LNCaP clone FGC (cell line): ENCODE measurements around the gene MORN1.
"Not testable (repeated sequence)": the region's sequence is repeated elsewhere in the genome, so short reads cannot be mapped to it uniquely, and the experiment has no call there.

Source experiments
- DNase-seq: peaks from one replicate; pipeline ENCODE4 v3.0.0-alpha.2; 2011; ENCODE audit warnings: low read depth
- H3K4me3 ChIP-seq: 2 replicates; pipeline ENCODE4 v1.5.1; 2011; ENCODE audit warnings: mild to moderate bottlenecking, low read depth, low read length, control low read depth
- CTCF ChIP-seq: IDR thresholded peaks from 2 replicates; pipeline ENCODE4 v1.5.1; 2012; ENCODE audit warnings: mild to moderate bottlenecking; ENCODE audit not compliant: control insufficient read depth, insufficient read depth; ENCODE audit errors: extremely low read depth

The MORN1 gene

GRCh38 chr1:2296614-2297013, 94.7 kb downstream of the MORN1 start:
- H3K4me3 ChIP-seq = no peak overlapping the region
- DNase-seq = no peak
- no peak for TF ChIP-seq CTCF

- not testable (repeated sequence) for H3K4me3 ChIP-seq, DNase-seq
These were observed 95.1 kb downstream of the MORN1 start for GRCh38 chr1:2296211-2296610.

GRCh38 chr1:2295526-2295925, 95.8 kb downstream of the MORN1 start:
- DNase-seq = no peak
- no peak overlapping the region for H3K4me3 ChIP-seq
- TF ChIP-seq CTCF = no peak

GRCh38 chr1:2294725-2295078, 96.7 kb downstream of the MORN1 start:
- TF ChIP-seq CTCF = no peak
- DNase-seq = no peak
- no peak overlapping the region for H3K4me3 ChIP-seq

- no peak for DNase-seq
- TF ChIP-seq CTCF = no peak
These were observed 97.2 kb downstream of the MORN1 start for GRCh38 chr1:2294033-2294724.

GRCh38 chr1:2292725-2293450, 98.5 kb downstream of the MORN1 start:
- no peak for TF ChIP-seq CTCF
- H3K4me3 ChIP-seq = no peak overlapping the region
- no peak for DNase-seq

More at GRCh38 chr1:2294033-2294724, 97.2 kb downstream of the MORN1 start:
- no peak overlapping the region for H3K4me3 ChIP-seq

- no peak overlapping the region for H3K4me3 ChIP-seq
- no peak for TF ChIP-seq CTCF
These were observed 99.8 kb downstream of the MORN1 start for GRCh38 chr1:2291577-2291976.

More at GRCh38 chr1:2291577-2291976, 99.8 kb downstream of the MORN1 start:
- DNase-seq = no peak
